HG03095 (cell line): ENCODE data around the gene SORCS2.

Experiments
- ATAC-seq: cut with Tn5 transposase; IDR thresholded peaks from one replicate; pipeline ENCODE4 v1.9.1; 2021; ENCODE audit warnings: moderate library complexity; ENCODE audit not compliant: unreplicated experiment

SORCS2 gene

GRCh38 chr4:7487502-7487901 is 295.2 kb downstream of the SORCS2 start:
- no peak for ATAC-seq

- ATAC-seq, result no peak
Observed at GRCh38 chr4:7487998-7488671, 295.8 kb downstream of the SORCS2 start.

- ATAC-seq, result no peak
Observed at GRCh38 chr4:7491915-7492314, 299.6 kb downstream of the SORCS2 start.

- ATAC-seq, result no peak
Observed at GRCh38 chr4:7498446-7499200, 306.3 kb downstream of the SORCS2 start.

GRCh38 chr4:7499661-7500060 is 307.3 kb downstream of the SORCS2 start:
- no peak for ATAC-seq

- no peak for ATAC-seq
Observed at GRCh38 chr4:7500404-7500803, 308.1 kb downstream of the SORCS2 start.

GRCh38 chr4:7501314-7501713 is 309.0 kb downstream of the SORCS2 start:
- ATAC-seq, result no peak

- ATAC-seq, result no peak
Observed at GRCh38 chr4:7501873-7502272, 309.5 kb downstream of the SORCS2 start.

- no peak for ATAC-seq
Observed at GRCh38 chr4:7503559-7504249, 311.4 kb downstream of the SORCS2 start.

- no peak for ATAC-seq
Observed at GRCh38 chr4:7505116-7505900, 313.0 kb downstream of the SORCS2 start.

- ATAC-seq, result no peak
Observed at GRCh38 chr4:7506119-7506518, 313.8 kb downstream of the SORCS2 start.

GRCh38 chr4:7506572-7506971 is 314.2 kb downstream of the SORCS2 start:
- ATAC-seq, result no peak

- ATAC-seq, result no peak
Observed at GRCh38 chr4:7507381-7507780, 315.0 kb downstream of the SORCS2 start.

- no peak for ATAC-seq
Observed at GRCh38 chr4:7510066-7510465, 317.7 kb downstream of the SORCS2 start.

- ATAC-seq, result no peak
Observed at GRCh38 chr4:7510538-7510937, 318.2 kb downstream of the SORCS2 start.

- ATAC-seq, result no peak
Observed at GRCh38 chr4:7511525-7511924, 319.2 kb downstream of the SORCS2 start.

- no peak for ATAC-seq
Observed at GRCh38 chr4:7512428-7512827, 320.1 kb downstream of the SORCS2 start.

GRCh38 chr4:7512946-7513345 is 320.6 kb downstream of the SORCS2 start:
- no peak for ATAC-seq

GRCh38 chr4:7513671-7514070 is 321.3 kb downstream of the SORCS2 start:
- ATAC-seq, result no peak

- no peak for ATAC-seq
Observed at GRCh38 chr4:7514281-7514680, 321.9 kb downstream of the SORCS2 start.

GRCh38 chr4:7514789-7515188 is 322.5 kb downstream of the SORCS2 start:
- no peak for ATAC-seq
